ENCODE results near the gene AP5S1. TPM values are rescaled to one million over a fixed set of nuclear protein-coding genes. Genes with fewer than 3 reads are reported as not detected.
A peak's percentile ranks its signal among the peaks of the same experiment; 100 is the strongest.

AP5S1 gene
- total RNA-seq, 1 donor, result 17.7 TPM

DNA sequence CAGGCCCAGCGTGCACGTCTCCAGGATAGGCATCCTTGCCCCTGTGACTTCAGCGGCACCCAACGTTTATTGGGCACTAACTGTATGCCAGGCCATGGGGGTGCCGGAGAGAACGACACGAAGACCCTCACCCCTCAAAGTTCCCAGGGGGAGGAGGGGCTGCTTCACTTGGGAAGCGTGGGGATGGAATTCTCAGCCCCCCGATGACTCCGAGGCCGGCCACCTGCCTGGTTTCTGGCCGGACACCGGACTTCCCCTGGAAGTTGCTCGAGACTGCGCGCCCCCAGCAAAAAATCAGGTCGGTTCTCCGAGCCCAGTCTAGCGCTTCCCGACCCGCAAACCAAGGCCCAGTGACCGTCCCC, 26.0 kb downstream of the AP5S1 start:
- peak overlapping the region; percentile 91 for H3K4me3 ChIP-seq (ENCODE audit: low read depth, low read length)
- no peak for DNase-seq (ENCODE audit: low read depth)
- TF ChIP-seq CTCF (IDR thresholded peaks at IDR 0.05; ENCODE audit: insufficient read depth, low read depth, low read length), result no peak

GRCh38 chr20:3846740-3847428, 26.5 kb downstream of the AP5S1 start, which contains the start of gene MAVS:
TSS of gene MAVS (plus strand) at chr20:3846834. CDS start at chr20:3854625, 7,791 bp downstream.
- peak; percentile 83 for DNase-seq (ENCODE audit: low read depth)

GRCh38 chr20:3847429-3847940, 27.1 kb downstream of the AP5S1 start:
- no peak for DNase-seq (ENCODE audit: low read depth)
- peak overlapping the region; percentile 91 for H3K4me3 ChIP-seq (ENCODE audit: low read depth, low read length)
- TF ChIP-seq CTCF (IDR thresholded peaks at IDR 0.05; ENCODE audit: insufficient read depth, low read depth, low read length), result no peak

More at GRCh38 chr20:3846740-3847428, 26.5 kb downstream of the AP5S1 start, which contains the start of gene MAVS:
- peak within 1 kb of the TSS; percentile 91 for H3K4me3 ChIP-seq (ENCODE audit: low read depth, low read length)
- no peak for TF ChIP-seq CTCF (IDR thresholded peaks at IDR 0.05; ENCODE audit: insufficient read depth, low read depth, low read length)

DNA sequence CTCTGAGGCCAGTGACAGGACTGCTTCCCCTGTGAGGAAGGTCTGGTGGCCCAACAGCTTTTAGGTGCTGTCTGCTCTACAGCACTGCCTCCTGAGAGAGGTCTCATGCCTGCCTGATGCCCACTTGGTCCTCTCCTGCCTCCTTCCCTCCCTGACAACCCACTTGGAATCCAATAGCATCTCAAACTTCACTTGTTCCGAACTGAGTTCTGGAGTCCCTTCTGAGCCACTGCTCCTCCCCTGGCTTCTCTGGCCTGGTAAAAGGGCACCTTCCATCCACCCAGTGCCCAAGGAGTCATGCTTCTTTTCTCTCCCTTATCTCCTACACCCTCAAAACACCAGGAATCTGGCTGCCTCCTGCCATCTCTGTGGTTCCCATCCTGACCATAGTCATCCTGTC, 28.2 kb downstream of the AP5S1 start:
- TF ChIP-seq CTCF (IDR thresholded peaks at IDR 0.05; ENCODE audit: insufficient read depth, low read depth, low read length), result no peak
- H3K4me3 ChIP-seq (ENCODE audit: low read depth, low read length), result no peak overlapping the region
- DNase-seq (ENCODE audit: low read depth), result no peak

GRCh38 chr20:3854462-3854871, 34.1 kb downstream of the AP5S1 start:
- no peak for DNase-seq (ENCODE audit: low read depth)
- no peak for TF ChIP-seq CTCF (IDR thresholded peaks at IDR 0.05; ENCODE audit: insufficient read depth, low read depth, low read length)

DNA sequence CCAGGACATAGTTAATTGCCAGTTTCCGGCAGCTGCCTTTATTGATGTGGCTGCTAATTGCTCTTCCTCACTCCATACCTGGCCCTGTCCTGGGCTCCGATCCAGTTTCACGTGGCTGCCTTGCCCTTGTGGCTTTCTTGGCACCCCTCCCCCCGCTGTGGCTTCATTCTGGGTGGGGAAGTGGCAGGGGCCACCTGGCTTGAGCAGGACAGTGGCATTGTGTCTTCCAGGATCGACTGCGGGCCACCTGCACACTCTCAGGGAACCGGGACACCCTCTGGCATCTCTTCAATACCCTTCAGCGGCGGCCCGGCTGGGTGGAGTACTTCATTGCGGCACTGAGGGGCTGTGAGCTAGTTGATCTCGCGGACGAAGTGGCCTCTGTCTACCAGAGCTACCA, 37.1 kb downstream of the AP5S1 start:
- no peak overlapping the region for H3K4me3 ChIP-seq (ENCODE audit: low read depth, low read length)
- no peak for DNase-seq (ENCODE audit: low read depth)
- TF ChIP-seq CTCF (IDR thresholded peaks at IDR 0.05; ENCODE audit: insufficient read depth, low read depth, low read length), result no peak

More at GRCh38 chr20:3854462-3854871, 34.1 kb downstream of the AP5S1 start:
- no peak overlapping the region for H3K4me3 ChIP-seq (ENCODE audit: low read depth, low read length)
